Right kidney (tissue), 9 donors: ENCODE data around the gene SLC24A5.

Experiments
- DNase-seq: peaks from one replicate; pipeline ENCODE4 v3.0.0-alpha.2; 2016
- long read RNA-seq, 8 donors: transcript quantifications; one replicate each; lab custom pipeline, GENCODE V29; 2026

SLC24A5 gene
- long read RNA-seq, donor 1, partial matches to known transcripts, result 13 of 13 reads
- long read RNA-seq, donor 1, other reads (novel, unspliced or antisense), result 0 of 13 reads
- long read RNA-seq, donor 2, partial matches to known transcripts, result 7 of 7 reads
- long read RNA-seq, donor 2, other reads (novel, unspliced or antisense), result 0 of 7 reads
- long read RNA-seq, donor 3, result 0 reads
- long read RNA-seq, donor 4, result 0 reads
- long read RNA-seq, donor 5, partial matches to known transcripts, result 14 of 14 reads
- long read RNA-seq, donor 5, other reads (novel, unspliced or antisense), result 0 of 14 reads
- long read RNA-seq, donor 6, result 0 reads
- long read RNA-seq, donor 7, result 0 reads
- long read RNA-seq, donor 8, result 0 reads

DNA sequence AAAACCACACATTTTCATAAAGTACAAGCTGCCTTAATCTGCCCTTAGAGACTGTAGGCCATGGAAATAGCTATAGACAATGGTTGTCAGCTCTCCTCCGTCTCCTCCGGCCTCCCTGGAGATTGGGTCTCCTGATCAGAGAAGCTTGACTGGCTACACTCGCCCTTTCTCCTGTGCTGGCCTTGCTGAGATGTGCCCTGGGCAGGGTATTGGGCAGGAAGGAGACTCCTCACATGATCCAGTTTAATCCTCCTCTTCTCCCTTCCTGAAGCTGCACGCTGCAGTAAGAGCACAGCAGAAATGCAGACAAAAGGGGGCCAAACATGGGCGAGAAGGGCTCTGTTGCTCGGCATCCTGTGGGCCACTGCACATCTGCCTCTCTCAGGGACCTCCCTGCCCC lies at the start of gene SLC24A5:
TSS of gene SLC24A5 (plus strand) at position 246 of the 400 bp plus-strand sequence. CDS start at position 301, 55 bp downstream.
- DNase-seq, result no peak

DNA sequence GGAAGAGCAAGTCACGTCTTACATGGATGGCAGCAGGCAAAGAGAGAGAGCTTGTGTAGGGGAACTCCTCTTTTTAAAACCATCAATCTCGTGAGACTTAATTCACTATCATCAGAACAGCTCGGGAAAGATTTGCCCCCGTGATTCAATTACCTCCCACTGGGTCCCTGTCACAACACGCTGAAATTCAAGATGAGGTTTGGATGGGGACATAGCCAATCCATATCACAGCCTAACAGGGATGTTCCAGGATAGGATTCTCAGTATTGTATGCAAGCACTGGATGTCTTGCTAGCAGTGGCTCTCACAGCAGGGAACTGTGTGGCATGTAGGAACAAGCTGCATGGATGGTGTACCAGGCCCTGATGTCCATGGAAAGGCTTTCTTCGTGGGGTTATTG lies 47.8 kb upstream of the SLC24A5 start:
- no peak for DNase-seq

DNA sequence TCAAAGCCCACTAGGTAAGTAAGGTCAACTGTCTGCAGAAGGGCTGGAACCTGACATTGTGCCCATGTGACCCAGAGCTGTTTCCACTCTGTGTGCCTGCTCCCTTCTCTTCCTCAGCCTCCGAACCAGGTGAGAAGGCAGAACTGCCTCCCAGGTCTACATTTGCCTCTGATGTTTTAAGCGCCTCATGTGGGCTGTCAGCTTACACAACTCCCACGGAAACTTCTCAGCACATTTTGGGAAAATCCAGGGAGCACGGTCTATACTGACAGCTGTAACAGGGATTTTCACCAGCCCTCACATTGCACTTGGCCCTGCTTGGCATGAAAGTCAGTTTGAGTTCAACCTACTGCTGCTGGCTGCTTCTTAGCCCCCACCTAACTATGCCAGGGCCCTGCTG lies 46.9 kb upstream of the SLC24A5 start:
- DNase-seq, result no peak

GRCh38 chr15:48076454-48076853 lies 44.3 kb upstream of the SLC24A5 start:
- DNase-seq, result no peak

DNA sequence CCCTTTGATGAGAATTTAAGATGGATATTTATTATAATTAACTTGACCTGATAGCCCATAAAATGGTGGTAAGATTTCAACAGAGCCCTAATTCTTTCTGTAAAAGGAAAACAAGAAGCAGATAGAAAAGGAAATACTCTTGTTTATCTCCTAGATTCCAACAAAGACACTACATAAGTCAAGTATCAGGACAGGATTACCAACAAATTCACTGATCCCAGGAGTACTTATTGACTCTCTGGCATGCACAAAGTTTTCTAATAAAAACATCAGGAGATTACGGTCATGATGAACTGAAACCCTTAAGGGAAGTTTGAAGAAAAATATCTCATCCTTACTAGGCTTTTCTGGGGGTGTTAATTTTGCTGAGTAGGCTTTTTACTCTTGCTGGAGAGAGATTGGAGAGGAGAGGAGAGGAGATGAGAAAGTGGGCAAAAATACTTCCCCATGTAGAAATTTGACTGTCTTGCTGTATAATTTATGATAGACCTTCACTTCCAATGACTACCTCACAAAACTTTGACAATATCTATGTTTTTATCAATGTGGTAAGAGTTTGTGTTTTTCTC lies 43.1 kb upstream of the SLC24A5 start:
- no peak for DNase-seq

GRCh38 chr15:48084759-48085590 lies 35.8 kb upstream of the SLC24A5 start:
- no peak for DNase-seq

- no peak for DNase-seq
These were observed 35.2 kb upstream of the SLC24A5 start for GRCh38 chr15:48085591-48085930.

- DNase-seq, result no peak
These were observed 34.7 kb upstream of the SLC24A5 start for GRCh38 chr15:48086133-48086532.

- DNase-seq, result no peak
These were observed 34.2 kb upstream of the SLC24A5 start for GRCh38 chr15:48086576-48086975.

DNA sequence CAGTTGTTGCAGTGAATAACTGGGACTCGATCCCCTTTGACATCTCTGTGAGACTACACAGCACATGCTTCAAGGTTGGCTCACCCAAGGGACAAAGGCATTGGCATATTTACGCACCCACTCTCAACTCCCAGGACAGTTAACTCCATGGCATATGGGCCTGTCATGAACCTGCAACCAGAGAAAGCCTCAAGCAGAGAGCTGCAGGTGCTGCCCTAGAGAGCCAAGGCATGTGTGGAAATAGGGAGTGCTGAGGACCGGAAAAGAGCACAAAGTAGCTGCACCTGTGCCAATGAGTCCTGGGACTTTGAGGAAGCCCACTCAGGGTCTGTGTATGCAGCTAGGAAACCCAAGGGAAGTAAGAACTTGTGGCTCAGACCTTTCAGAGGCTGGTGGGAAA lies 32.9 kb upstream of the SLC24A5 start:
- DNase-seq, result no peak

GRCh38 chr15:48089702-48090101 lies 31.1 kb upstream of the SLC24A5 start:
- no peak for DNase-seq

- DNase-seq, result no peak
These were observed 30.7 kb upstream of the SLC24A5 start for GRCh38 chr15:48090115-48090514.

DNA sequence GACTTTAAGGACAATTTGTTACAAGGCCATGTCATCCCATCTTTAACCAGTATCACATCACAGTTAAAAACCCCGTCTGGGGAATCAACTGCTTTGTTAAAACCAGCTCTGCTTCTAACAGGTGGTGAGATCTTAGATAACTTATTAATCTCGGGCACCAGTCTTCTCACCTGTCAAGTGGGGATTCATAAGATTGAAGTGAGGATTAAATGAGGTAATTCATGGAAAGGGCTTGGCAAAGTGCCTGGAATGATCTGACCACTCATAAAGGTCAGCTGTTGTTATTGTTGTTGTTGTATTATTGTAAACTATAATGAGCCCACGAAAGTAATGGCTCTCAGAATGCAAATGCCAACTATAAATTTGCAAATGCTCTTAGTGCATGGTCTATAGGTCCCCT lies 30.1 kb upstream of the SLC24A5 start:
- DNase-seq, result no peak

GRCh38 chr15:48091522-48091921 lies 29.3 kb upstream of the SLC24A5 start:
- DNase-seq, result no peak

- no peak for DNase-seq
These were observed 24.4 kb upstream of the SLC24A5 start for GRCh38 chr15:48096355-48096786.

- DNase-seq, result no peak
These were observed 24.0 kb upstream of the SLC24A5 start for GRCh38 chr15:48096813-48097212.

DNA sequence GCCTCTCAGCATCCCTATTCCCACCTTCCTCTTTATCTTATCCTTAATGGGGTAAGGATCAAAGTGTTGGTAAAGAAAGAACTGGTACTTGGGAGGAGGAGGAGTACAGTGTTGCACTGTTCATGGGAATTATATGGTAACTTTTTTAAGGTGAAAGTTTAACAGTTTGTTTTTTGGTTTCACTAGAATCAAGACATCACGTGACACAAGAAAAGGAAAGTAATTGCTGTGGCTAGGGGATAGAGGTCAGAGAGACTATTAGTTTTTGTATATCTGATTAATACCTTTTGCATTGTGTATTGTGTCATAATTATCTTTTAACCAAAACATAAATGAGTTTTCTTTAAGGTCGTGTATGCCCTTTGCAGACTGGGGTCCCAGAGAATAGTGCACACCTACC lies 23.5 kb upstream of the SLC24A5 start:
- no peak for DNase-seq

- no peak for DNase-seq
These were observed 19.3 kb upstream of the SLC24A5 start for GRCh38 chr15:48101376-48101961.

DNA sequence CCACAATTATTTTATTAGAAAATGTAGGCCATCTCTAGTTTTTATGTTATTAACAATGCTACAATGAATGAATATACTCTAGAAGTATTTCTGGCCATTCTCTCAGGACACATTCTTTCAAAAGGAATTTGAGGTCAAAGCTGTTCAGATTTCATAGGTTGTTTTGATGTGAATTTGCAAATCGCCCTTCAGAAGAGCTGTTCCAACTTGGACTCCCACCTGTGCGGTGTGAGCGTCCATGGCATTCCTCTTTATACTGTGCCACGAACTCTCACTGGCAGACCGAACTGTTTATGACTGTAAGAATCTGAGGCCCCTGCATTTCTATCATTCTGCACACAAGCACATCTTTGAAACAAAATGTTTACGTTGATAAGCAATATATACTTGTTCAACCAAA lies 18.6 kb upstream of the SLC24A5 start:
- no peak for DNase-seq

DNA sequence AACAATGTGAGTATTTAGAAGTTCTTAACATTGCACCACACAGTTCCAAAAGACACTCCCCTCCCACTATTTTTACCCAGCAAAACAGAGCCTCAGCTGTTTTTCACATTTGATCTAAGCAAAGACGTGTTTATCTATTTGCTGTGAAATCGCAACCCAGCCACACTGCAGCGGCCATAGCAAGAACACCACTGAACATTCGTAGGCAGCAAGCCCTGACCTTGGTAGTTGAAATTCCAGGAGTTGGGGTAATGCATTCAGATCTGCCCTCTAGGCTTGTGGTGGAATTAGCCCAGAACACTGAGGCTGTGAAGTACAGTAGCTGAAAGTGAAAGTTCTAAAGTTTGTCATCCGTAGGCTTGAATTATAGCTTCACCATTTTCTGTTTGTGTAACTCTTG lies 17.1 kb upstream of the SLC24A5 start:
- DNase-seq, result no peak

DNA sequence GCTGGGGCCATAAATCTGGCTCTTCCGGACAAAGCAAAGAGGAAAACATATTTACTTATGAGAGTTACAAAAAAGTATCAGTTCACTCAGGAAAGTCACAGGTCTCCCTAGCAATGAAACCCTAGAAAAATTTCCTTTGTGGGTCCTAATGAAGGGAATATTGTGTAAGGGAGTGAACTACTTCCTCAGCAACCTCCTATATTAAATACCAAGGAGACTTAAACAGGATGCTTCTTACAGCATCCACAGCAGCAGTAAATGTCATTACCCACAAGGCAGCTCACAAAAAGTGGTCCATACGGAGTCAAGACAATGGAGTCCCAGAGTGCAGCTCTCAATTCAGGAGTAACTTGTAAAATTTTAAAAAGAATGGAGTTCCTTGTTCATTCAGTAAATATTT lies 14.9 kb upstream of the SLC24A5 start:
- no peak for DNase-seq

DNA sequence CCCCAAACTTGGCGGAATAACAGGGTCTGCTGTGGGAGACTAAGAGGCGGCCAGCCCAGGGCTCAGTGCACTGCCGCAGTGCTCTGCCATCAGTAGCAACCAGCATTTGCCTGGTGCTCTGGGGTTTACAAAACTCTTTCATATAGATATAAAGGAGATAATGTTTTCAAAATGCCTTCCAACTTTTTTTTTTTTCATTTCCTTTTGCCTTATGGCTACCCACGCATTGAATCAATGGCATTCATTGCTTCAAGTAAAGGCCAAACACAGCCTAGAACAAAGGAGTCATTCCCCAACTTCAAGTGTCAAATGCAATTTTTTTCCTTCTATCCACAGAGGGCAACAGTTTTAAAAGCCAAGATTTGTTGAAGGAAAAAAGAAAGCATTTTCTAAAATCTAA lies 11.6 kb upstream of the SLC24A5 start:
- no peak for DNase-seq
